ENCODE results near the gene KCNQ4. TPM values are rescaled to one million over a fixed set of nuclear protein-coding genes. Genes with fewer than 3 reads are reported as not detected.

Gene KCNQ4
- total RNA-seq, 1 donor from 2014 or later: 1.8 TPM

GRCh38 chr1:40755067-40755466, 28.5 kb upstream of the KCNQ4 start:
- DNase-seq: no peak

GRCh38 chr1:40756523-40756922, 27.1 kb upstream of the KCNQ4 start:
- no peak for DNase-seq

- no peak for DNase-seq
Measured at GRCh38 chr1:40757084-40757483, 26.5 kb upstream of the KCNQ4 start.

- DNase-seq: no peak
Measured at GRCh38 chr1:40758004-40758403, 25.6 kb upstream of the KCNQ4 start.

- no peak for DNase-seq
Measured at GRCh38 chr1:40758578-40759343, 24.8 kb upstream of the KCNQ4 start.

GRCh38 chr1:40760984-40761383, 22.6 kb upstream of the KCNQ4 start:
- DNase-seq: no peak

- DNase-seq: no peak
Measured at GRCh38 chr1:40762144-40762923, 21.3 kb upstream of the KCNQ4 start.

- no peak for DNase-seq
Measured at GRCh38 chr1:40763742-40764532, 19.6 kb upstream of the KCNQ4 start.

GRCh38 chr1:40764981-40765380, 18.6 kb upstream of the KCNQ4 start:
- no peak for DNase-seq

GRCh38 chr1:40766017-40766416, 17.6 kb upstream of the KCNQ4 start:
- no peak for DNase-seq

- DNase-seq: no peak
Measured at GRCh38 chr1:40766560-40766959, 17.0 kb upstream of the KCNQ4 start.

- DNase-seq: no peak
Measured at GRCh38 chr1:40768146-40768990, 15.2 kb upstream of the KCNQ4 start.

- no peak for DNase-seq
Measured at GRCh38 chr1:40769815-40770214, 13.8 kb upstream of the KCNQ4 start.

GRCh38 chr1:40770296-40771070, 13.1 kb upstream of the KCNQ4 start:
- no peak for DNase-seq

- no peak for DNase-seq
Measured at GRCh38 chr1:40772146-40772955, 11.2 kb upstream of the KCNQ4 start.

- DNase-seq: no peak
Measured at GRCh38 chr1:40773748-40774265, 9.8 kb upstream of the KCNQ4 start.

GRCh38 chr1:40774266-40774998, 9.2 kb upstream of the KCNQ4 start:
- no peak for DNase-seq

GRCh38 chr1:40776236-40777072, 7.1 kb upstream of the KCNQ4 start:
- DNase-seq: no peak

Data from skin of body (tissue), 2 donors.